ENCODE measurements around the gene TXK. TPM values are rescaled to one million over a fixed set of nuclear protein-coding genes. Genes with fewer than 3 reads are reported as not detected.
"Not testable (repeated sequence)": the region's sequence is repeated elsewhere in the genome, so short reads cannot be mapped to it uniquely, and the experiment has no call there.

TXK gene
- total RNA-seq (2014; rRNA removed; shearing (Covaris generic)), result 0.06 and 0.07 TPM in 2 replicates
- 0.07 and 0.09 TPM in 2 replicates for polyA plus RNA-seq (2015; cell fraction: cytosol; rRNA removed)
- 0.77 TPM in 1 of 2 replicates, not detected in the other for polyA plus RNA-seq (2015; cell fraction: nucleus; rRNA removed)

GRCh38 chr4:48134081-48134480, at the start of gene TXK:
Gene TXK, minus strand, starts transcription at chr4:48134250. Its CDS starts 80 bp downstream, at chr4:48134170.
- DNase-seq (ENCODE audit: low read depth), result no peak

GRCh38 chr4:48180234-48180633, 46.2 kb upstream of the TXK start:
- peak; percentile 83 for DNase-seq (ENCODE audit: low read depth)

GRCh38 chr4:48178931-48179330, 44.9 kb upstream of the TXK start:
- DNase-seq (ENCODE audit: low read depth), result no peak

- peak; percentile 75 for DNase-seq (ENCODE audit: low read depth)
These were observed 41.8 kb upstream of the TXK start for GRCh38 chr4:48175806-48176205.

- DNase-seq (ENCODE audit: low read depth), result peak; percentile 20
These were observed 41.3 kb upstream of the TXK start for GRCh38 chr4:48175328-48175727.

GRCh38 chr4:48173056-48173991, 39.3 kb upstream of the TXK start:
- DNase-seq (ENCODE audit: low read depth), result peak; percentile 83

- no peak for DNase-seq (ENCODE audit: low read depth)
These were observed 38.6 kb upstream of the TXK start for GRCh38 chr4:48172651-48173050.

GRCh38 chr4:48169636-48170035, 35.6 kb upstream of the TXK start:
- DNase-seq (ENCODE audit: low read depth), result no peak

GRCh38 chr4:48167538-48168263, 33.7 kb upstream of the TXK start:
- DNase-seq (ENCODE audit: low read depth), result no peak

GRCh38 chr4:48164561-48164960, 30.5 kb upstream of the TXK start:
- not testable (repeated sequence) for DNase-seq (ENCODE audit: low read depth)

GRCh38 chr4:48163746-48164145, 29.7 kb upstream of the TXK start:
- DNase-seq (ENCODE audit: low read depth), result no peak

GRCh38 chr4:48162162-48162561, 28.1 kb upstream of the TXK start:
- DNase-seq (ENCODE audit: low read depth), result peak; percentile 56

- DNase-seq (ENCODE audit: low read depth), result no peak
These were observed 23.2 kb upstream of the TXK start for GRCh38 chr4:48157271-48157670.

- no peak for DNase-seq (ENCODE audit: low read depth)
These were observed 22.4 kb upstream of the TXK start for GRCh38 chr4:48156423-48156822.

- no peak for DNase-seq (ENCODE audit: low read depth)
These were observed 19.9 kb upstream of the TXK start for GRCh38 chr4:48153791-48154550.

GRCh38 chr4:48152259-48152658, 18.2 kb upstream of the TXK start:
- DNase-seq (ENCODE audit: low read depth), result no peak

- no peak for DNase-seq (ENCODE audit: low read depth)
These were observed 15.8 kb upstream of the TXK start for GRCh38 chr4:48149827-48150370.

- no peak for DNase-seq (ENCODE audit: low read depth)
These were observed 13.6 kb upstream of the TXK start for GRCh38 chr4:48147621-48148020.

GRCh38 chr4:48141048-48141447, 7.0 kb upstream of the TXK start:
- DNase-seq (ENCODE audit: low read depth), result peak; percentile 28

GRCh38 chr4:48139691-48140090, 5.6 kb upstream of the TXK start:
- peak; percentile 33 for DNase-seq (ENCODE audit: low read depth)

- DNase-seq (ENCODE audit: low read depth), result no peak
These were observed 4.9 kb upstream of the TXK start for GRCh38 chr4:48138936-48139335.

All from HT1080 (cell line).